Activated effector memory CD4-positive, alpha-beta T cell treated with anti-CD3 and anti-CD28 coated beads, Interleukin-2, amount 50 U/mL, for 16 hours (primary cell): Measurements from ENCODE around the gene PFN4.

Experiments used
- DNase-seq: peaks from one replicate; pipeline ENCODE4 v3.0.0-alpha.2; 2020

The PFN4 gene

GRCh38 chr2:24076849-24077534, 46.1 kb downstream of the PFN4 start:
- no peak for DNase-seq

- peak; percentile 100 for DNase-seq
Observed at GRCh38 chr2:24075915-24076848, 47.0 kb downstream of the PFN4 start, which contains the start of gene SF3B6. TSS of gene SF3B6 (minus strand) at chr2:24076326. CDS start at chr2:24076229, 97 bp downstream.

- no peak for DNase-seq
Observed at GRCh38 chr2:24075259-24075658, 47.9 kb downstream of the PFN4 start.

- no peak for DNase-seq
Observed at GRCh38 chr2:24073816-24074215, 49.3 kb downstream of the PFN4 start.

- DNase-seq = no peak
Observed at GRCh38 chr2:24072259-24072658, 50.9 kb downstream of the PFN4 start.

- DNase-seq = no peak
Observed at GRCh38 chr2:24065341-24065740, 57.8 kb downstream of the PFN4 start.
